GM19193 (cell line): ENCODE data around the gene NRXN3.

Experiments used
- POLR2A ChIP-seq: IDR thresholded peaks from 4 replicates; pipeline ENCODE4 v1.6.1; 2011; ENCODE audit not compliant: insufficient read depth, insufficient read length; ENCODE audit errors: extremely low read depth

The NRXN3 gene

DNA sequence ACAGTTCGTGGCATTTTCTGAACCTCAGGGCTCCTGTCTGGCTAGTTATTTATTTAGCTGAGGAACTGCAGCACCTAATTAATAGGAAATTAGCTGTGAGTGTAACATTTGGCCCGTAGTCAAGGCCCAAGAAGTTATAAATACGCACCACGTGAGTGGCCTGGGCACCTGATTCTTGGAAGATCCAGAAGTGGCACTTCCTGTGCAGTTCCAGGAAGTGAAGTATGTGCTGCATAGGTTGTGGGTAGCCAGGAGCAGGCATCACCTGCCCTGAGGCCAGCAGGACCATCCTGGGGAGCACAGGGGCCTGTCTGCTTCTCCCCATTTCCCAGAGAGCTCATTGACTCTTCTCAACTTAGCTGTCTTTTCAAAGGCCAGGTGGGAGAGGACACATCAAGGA is 255.6 kb downstream of the NRXN3 start:
- no peak for TF ChIP-seq POLR2A

DNA sequence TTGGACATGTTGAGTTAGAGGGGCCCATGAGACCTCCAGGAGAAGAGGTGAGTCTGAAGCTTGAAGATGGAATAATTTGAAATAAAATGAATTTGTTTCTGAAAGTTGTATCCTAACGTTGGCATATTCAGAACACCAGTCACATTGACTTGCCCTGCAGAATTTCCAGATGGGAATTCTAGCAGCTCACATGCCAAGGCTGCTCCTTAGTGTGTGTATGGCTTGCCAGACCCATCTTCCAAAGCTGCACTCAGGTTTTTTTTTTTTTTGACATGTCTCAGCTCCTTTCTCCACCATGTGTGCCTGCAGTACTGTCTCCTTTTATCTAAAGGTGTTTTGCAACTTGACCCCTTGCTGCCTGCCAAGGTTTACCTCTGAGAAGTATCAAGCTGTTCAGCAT is 261.9 kb downstream of the NRXN3 start:
- TF ChIP-seq POLR2A: no peak

DNA sequence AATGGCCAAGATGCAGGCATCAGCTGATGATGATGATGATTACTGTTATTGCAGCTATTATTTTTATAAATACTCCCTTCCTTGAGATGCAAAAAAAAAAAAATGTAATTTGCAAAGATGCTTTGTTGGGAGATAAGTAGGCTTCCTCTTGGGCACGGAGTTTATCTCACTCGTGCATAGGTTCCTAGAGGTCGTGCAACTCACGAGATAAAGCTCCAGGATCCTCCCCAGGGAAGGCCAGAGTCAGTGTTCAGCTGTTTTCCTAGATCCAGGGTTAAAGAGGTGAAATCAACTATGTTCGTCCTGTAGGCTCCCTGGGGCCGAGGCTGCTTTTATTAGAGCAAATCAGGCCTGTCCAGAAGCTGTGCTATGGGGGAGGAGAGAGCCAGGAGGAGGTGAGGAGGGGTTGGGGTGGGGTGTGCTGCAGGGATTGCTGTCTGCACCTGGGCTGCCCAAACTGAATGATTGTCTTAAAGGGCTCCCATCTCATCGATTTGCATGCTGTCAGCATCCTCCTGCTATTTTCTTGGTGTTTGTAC is 270.3 kb downstream of the NRXN3 start:
- TF ChIP-seq POLR2A: no peak

DNA sequence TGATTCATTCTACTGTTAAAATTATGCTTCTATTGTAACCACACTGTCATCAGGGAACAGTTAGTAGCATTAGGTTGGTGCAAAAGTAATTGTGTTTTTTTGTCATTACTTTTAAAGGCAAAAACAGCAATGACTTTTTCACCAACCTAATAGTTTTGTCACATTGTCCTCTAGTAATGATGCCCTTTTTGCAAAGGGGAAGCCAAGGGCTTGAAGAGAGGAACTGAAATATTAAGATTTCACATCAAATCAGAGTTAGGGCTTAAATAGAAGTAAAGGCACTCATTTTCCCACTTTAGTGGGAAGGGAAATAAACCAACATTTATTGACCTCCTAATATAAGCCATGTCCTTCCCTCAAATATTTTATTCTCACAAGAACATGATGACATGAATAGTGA is 273.7 kb downstream of the NRXN3 start:
- no peak for TF ChIP-seq POLR2A

DNA sequence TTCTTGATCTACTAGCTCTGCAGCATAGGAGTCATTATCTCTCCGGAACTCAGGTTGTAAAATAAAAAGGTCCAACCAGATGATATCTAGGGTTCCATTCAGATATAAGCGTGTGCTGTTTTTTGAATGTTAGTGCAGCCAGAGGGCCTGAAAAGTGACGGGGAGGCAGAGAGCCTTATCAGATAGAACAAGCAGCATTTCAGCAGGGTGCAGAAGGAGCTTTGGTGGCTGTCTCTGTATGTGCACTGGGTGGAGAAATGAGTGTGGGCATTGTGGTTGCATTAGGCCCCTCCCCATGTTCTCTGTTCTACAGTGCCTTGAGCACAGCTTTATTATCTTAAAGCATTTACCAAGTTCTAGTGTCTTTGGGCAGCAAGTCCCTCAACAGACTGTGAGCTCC is 275.1 kb downstream of the NRXN3 start:
- no peak for TF ChIP-seq POLR2A

DNA sequence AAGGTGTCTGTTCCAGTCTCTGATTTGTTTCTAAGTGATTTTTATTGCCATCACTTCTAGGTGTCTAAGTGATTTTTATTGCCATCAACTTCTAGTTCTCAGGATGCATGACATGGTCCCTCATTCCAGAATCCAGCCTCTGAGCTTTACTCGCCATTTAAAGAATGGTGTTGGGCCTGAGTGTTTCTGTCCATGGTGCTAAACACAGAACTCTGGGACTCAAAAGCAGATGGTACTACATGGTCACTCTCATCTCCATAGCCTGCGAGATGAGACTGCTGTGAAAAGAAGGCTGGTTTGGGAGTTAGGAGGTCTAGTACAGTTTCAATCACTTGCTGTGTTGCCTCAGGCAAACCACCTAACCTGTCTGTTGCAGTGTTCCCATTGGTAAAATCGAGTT is 276.6 kb downstream of the NRXN3 start:
- no peak for TF ChIP-seq POLR2A

DNA sequence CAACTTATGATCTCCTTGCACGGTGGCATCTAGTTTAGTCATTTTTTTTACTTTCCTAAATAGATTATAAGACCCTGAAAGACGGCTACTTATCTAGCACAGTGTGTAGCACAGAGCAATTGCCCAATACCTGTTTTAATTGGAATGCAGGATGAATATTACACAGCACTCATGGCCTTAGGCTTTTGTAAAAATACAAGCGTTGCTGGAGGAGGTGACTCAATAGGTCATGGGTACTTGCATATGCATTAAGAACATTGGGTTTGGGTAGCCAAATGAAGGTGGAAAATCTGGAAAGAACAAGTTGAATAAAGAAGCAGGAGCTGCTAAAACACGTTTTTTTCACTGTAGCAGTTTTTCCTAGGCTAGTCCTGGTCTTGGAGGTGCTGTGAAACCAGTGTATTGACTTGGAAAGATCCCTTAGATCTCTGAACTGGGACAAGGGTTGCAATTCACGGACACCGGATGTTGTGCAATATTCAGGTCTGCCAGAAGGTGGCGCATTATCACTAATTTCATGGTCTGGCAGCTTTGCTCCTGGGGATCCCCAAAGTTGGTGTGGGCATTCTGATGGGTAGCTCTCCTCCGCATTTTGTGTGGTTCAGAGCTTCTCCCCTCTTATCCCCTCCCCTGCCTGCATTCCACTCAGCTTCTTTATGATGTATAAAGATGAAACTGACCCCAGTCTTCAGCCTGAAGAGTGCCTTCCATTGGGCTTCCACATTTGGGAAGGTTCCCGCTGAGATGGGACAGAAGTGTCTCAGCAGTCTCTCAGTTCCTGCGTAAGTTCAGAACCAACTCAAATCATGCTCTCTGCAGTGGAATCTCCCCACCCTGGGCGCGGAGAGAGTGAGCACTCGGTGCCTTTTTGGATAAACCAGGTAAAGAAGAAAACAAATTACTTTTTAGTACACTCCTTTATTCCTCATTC is 278.3 kb downstream of the NRXN3 start:
- TF ChIP-seq POLR2A: no peak

DNA sequence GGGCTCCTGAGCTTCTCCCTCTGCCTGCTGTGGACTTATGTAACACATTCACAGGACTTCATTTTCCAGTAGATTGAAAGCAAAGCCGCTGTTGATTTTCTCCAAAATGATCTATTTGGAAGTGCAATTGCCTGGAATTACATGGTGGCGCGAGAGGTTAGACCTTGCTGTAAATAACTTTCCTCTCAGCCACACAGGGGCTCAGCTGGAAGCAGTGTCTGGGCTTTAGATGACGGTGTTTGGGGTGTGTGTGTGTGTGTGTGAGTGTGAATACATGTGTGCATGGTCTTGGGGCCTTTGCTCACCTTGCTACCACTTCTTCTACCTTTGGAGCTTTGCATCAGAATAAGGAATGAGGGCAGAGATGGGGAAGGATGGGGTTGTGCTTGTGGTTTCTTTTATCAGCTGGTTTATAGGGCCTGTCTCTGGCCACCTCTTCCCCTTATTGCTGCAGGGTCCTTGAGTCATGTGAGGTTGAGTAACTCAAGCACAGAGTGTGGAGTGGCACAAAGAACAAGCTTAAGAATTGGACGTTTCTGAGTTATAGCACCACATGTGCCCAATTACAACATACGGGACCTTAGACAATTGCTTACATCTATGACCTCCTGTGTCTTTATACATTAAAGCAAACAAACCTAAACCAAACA is 280.6 kb downstream of the NRXN3 start:
- TF ChIP-seq POLR2A: no peak

DNA sequence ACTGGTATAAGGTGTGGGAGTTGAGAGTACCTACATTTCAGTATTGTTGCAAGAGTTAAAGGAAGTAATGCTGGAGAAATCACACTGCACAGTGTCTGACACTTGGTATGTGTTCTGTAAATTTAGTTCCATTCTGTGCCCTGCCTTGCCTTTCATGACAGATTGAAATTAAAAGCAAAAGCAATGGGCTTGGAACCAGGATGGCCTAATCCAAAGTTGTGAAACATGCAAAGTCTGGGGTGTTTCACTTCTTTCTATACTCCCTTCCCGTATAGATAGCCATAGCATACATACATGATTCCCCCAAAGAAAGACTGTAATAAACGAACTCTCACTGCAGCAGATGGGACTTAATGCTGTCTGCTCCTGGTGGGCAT is 281.1 kb downstream of the NRXN3 start:
- no peak for TF ChIP-seq POLR2A

DNA sequence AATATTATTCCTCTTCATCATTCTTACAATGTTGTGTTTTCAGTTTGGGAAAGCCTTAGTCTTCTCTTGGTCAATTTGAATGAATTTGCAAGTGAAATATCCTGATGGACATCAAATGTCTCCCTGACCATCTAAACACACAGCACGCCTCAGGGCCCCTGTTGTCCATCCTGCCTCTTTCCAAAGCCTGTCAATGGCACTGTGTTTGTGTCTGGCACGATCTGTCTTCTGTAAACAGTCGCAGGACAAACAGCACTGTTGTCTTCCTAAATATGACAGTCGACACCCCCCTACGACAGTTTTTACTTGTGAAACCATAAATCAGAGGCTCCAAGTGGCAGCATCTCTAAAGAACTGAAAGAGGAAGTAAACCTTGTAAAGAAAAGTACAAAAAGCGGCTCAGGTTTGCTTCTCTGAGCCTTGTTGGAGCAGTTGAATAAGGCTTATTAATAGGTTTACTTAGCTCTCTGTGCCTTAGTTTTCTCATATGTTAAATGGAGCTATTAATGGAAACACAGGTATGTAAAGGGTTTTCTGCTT is 285.8 kb downstream of the NRXN3 start:
- no peak for TF ChIP-seq POLR2A

DNA sequence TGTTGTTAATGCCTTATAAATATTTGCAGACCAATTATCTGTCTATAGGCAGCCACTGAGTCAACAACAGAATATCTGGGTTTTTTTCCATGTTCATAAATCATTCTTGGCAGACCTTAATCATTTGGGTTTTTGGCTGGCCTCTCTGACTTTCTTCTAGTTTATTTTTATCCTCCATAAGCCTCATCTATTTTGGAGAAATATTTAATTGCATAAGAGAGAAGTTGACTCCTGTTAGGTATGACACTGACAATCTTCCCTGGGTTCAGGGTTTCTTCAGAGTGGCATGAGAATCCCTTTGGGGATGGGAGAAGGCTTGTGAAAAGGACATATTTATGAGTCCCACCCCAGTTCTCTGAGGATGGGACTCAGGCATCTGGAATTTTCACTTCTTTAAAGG is 299.8 kb downstream of the NRXN3 start:
- no peak for TF ChIP-seq POLR2A

DNA sequence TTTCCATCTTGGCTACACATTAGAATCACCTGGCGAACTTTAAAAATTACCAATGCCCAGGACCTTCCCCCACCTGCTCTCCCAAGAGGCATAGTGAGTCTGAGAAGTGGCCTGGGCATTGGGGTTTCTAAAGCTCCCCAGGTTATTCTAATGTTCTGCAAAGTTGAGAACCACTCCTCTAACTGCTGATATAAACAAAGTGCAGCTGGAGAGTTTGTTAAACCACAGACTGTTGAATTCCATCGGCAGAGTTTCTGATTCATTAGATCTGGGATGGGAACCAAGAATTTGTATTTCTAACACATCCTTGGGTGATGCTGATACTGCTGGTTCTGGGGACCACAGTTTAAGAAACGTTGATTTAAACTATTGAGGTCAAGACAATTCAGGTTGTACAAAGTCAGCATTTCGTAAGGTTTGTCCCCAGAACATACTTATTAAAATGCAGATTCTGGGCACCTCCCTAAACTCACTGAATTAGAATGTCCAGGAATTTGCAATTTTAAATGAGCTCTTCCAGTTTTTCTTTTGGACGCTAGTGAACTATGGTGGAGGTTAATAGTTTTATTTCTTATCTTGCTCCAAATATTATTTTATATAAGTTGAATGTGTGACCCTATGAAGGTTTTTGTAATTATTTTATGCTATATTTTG is 309.1 kb downstream of the NRXN3 start:
- no peak for TF ChIP-seq POLR2A

DNA sequence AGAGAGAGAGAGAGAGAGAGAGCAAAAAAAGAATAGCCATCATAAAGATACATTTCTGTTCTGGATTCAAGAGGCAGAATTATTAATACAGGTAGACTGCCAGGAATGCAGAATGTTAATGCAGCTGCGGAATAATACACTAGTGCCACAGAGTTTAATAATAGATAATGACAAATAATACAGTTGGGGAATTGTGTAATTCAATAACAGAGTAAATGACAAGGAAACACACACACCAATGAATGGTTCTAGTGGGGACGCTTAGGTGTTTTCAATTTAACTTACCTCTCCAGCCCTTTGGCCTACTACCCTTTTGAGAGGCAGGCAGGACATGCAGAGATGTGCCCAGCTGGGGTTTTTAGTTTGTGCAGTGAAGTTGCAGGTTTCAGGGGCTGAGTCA is 313.9 kb downstream of the NRXN3 start:
- no peak for TF ChIP-seq POLR2A

DNA sequence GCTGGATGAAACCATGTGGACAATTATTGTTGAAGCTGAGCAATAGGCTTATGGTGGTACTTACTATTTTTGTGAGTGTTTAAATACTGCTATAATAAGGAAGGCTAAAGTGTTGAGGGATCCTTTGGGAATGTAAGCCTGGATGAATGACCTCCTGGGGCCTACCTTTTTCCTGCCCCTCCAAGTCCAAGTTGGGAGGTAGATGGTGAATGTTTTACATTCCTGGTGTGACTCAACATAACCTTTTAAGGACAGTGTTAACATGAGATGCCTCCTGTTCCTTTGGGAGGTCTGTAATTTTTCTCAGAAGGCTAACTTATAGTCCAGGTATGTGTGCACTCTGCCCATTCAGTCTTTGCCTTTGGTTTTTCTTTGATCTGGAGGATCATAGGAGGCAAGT is 315.9 kb downstream of the NRXN3 start:
- TF ChIP-seq POLR2A: no peak

DNA sequence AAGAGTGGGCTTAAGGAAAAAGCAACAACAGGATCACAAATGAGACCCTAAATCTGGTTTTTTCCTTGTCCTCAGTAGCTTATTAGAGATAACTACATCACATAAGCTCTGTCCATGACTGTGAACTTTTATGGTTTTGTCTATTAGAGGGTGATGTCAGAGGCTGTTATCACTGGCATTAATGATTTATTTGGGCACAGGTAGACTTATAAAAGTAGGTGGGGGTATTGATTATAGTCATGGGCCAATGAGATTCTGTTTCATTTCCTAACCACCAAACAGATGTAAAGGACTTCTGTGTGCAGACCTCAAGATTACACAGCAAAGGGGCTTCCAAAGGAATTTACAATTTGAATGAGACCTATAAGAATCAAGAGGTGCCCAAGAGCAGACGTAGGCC is 316.4 kb downstream of the NRXN3 start:
- TF ChIP-seq POLR2A: no peak
